HG03039 (cell line): ENCODE data around the gene NEO1.

Source experiments
- ATAC-seq: cut with Tn5 transposase; IDR thresholded peaks from one replicate; pipeline ENCODE4 v1.9.1; 2021; ENCODE audit warnings: mild to moderate bottlenecking, moderate library complexity; ENCODE audit not compliant: unreplicated experiment

NEO1 gene

GRCh38 chr15:73069109-73069508, 16.8 kb downstream of the NEO1 start:
- no peak for ATAC-seq

GRCh38 chr15:73072894-73073293, 20.6 kb downstream of the NEO1 start:
- no peak for ATAC-seq

GRCh38 chr15:73074241-73074640, 22.0 kb downstream of the NEO1 start:
- ATAC-seq, result no peak

- ATAC-seq, result no peak
Observed at GRCh38 chr15:73075160-73075859, 23.0 kb downstream of the NEO1 start.

GRCh38 chr15:73078291-73078690, 26.0 kb downstream of the NEO1 start:
- ATAC-seq, result no peak

- no peak for ATAC-seq
Observed at GRCh38 chr15:73078722-73079121, 26.5 kb downstream of the NEO1 start.

GRCh38 chr15:73079565-73079964, 27.3 kb downstream of the NEO1 start:
- ATAC-seq, result no peak

- no peak for ATAC-seq
Observed at GRCh38 chr15:73081321-73081958, 29.2 kb downstream of the NEO1 start.

- ATAC-seq, result no peak
Observed at GRCh38 chr15:73082812-73083211, 30.5 kb downstream of the NEO1 start.

GRCh38 chr15:73087098-73087497, 34.8 kb downstream of the NEO1 start:
- ATAC-seq, result no peak

- ATAC-seq, result no peak
Observed at GRCh38 chr15:73105064-73105463, 52.8 kb downstream of the NEO1 start.

GRCh38 chr15:73108676-73109075, 56.4 kb downstream of the NEO1 start:
- ATAC-seq, result no peak

GRCh38 chr15:73109765-73110164, 57.5 kb downstream of the NEO1 start:
- ATAC-seq, result no peak

- no peak for ATAC-seq
Observed at GRCh38 chr15:73110201-73110600, 57.9 kb downstream of the NEO1 start.

- no peak for ATAC-seq
Observed at GRCh38 chr15:73114064-73114463, 61.8 kb downstream of the NEO1 start.

GRCh38 chr15:73116164-73116563, 63.9 kb downstream of the NEO1 start:
- ATAC-seq, result no peak

- no peak for ATAC-seq
Observed at GRCh38 chr15:73118055-73118454, 65.8 kb downstream of the NEO1 start.

GRCh38 chr15:73119478-73119877, 67.2 kb downstream of the NEO1 start:
- ATAC-seq, result no peak

GRCh38 chr15:73120269-73120668, 68.0 kb downstream of the NEO1 start:
- ATAC-seq, result no peak

- no peak for ATAC-seq
Observed at GRCh38 chr15:73125219-73125618, 73.0 kb downstream of the NEO1 start.

- no peak for ATAC-seq
Observed at GRCh38 chr15:73127302-73127936, 75.2 kb downstream of the NEO1 start.

- ATAC-seq, result no peak
Observed at GRCh38 chr15:73130830-73131229, 78.6 kb downstream of the NEO1 start.
